ENCODE data around the gene DGKG.

Gene DGKG

GRCh38 chr3:186381424-186382216 lies 19.6 kb upstream of the DGKG start:
- H3K4me3 ChIP-seq (ENCODE audit: low read depth, low read length) = no peak overlapping the region
- no peak for TF ChIP-seq CTCF (IDR thresholded peaks at IDR 0.05; ENCODE audit: borderline replicate concordance, insufficient read depth, low read depth, low read length)

GRCh38 chr3:186380622-186381380 lies 18.8 kb upstream of the DGKG start:
- no peak for TF ChIP-seq CTCF (IDR thresholded peaks at IDR 0.05; ENCODE audit: borderline replicate concordance, insufficient read depth, low read depth, low read length)
- H3K4me3 ChIP-seq (ENCODE audit: low read depth, low read length) = no peak overlapping the region

GRCh38 chr3:186375443-186375842 lies 13.4 kb upstream of the DGKG start:
- TF ChIP-seq CTCF (IDR thresholded peaks at IDR 0.05; ENCODE audit: borderline replicate concordance, insufficient read depth, low read depth, low read length) = no peak
- H3K4me3 ChIP-seq (ENCODE audit: low read depth, low read length) = no peak overlapping the region

- no peak for TF ChIP-seq CTCF (IDR thresholded peaks at IDR 0.05; ENCODE audit: borderline replicate concordance, insufficient read depth, low read depth, low read length)
- H3K4me3 ChIP-seq (ENCODE audit: low read depth, low read length) = no peak overlapping the region
These were observed 12.3 kb upstream of the DGKG start for GRCh38 chr3:186374376-186374775.

- H3K4me3 ChIP-seq (ENCODE audit: low read depth, low read length) = no peak overlapping the region
- TF ChIP-seq CTCF (IDR thresholded peaks at IDR 0.05; ENCODE audit: borderline replicate concordance, insufficient read depth, low read depth, low read length) = no peak
These were observed 7.2 kb upstream of the DGKG start for GRCh38 chr3:186369217-186369616.

GRCh38 chr3:186368717-186369116 lies 6.7 kb upstream of the DGKG start:
- H3K4me3 ChIP-seq (ENCODE audit: low read depth, low read length) = no peak overlapping the region
- TF ChIP-seq CTCF (IDR thresholded peaks at IDR 0.05; ENCODE audit: borderline replicate concordance, insufficient read depth, low read depth, low read length) = no peak

- TF ChIP-seq CTCF (IDR thresholded peaks at IDR 0.05; ENCODE audit: borderline replicate concordance, insufficient read depth, low read depth, low read length) = no peak
These were observed 6.1 kb upstream of the DGKG start for GRCh38 chr3:186368176-186368575.

More at GRCh38 chr3:186368176-186368575, 6.1 kb upstream of the DGKG start:
- H3K4me3 ChIP-seq (ENCODE audit: low read depth, low read length) = no peak overlapping the region
